SU-DHL-6 (cell line): ENCODE data around the gene RAPH1.

Source experiments
- H2AFZ ChIP-seq: fragments of 200-600 bp; sonication (generic); 2 replicates; pipeline ENCODE4 v1.6.1; 2014; ENCODE audit warnings: low read depth, mild to moderate bottlenecking, moderate library complexity, mixed read lengths, antibody characterized with exemption, low read length; ENCODE audit not compliant: severe bottlenecking
- H3F3A ChIP-seq: fragments of 200-600 bp; shearing (Covaris generic); 2 replicates; pipeline ENCODE4 v1.6.0; 2016; ENCODE audit warnings: antibody characterized with exemption, mild to moderate bottlenecking; ENCODE audit not compliant: insufficient read depth
- H3K27ac ChIP-seq: fragments of 200-600 bp; sonication (generic); 2 replicates; pipeline ENCODE4 v1.5.1; 2016; ENCODE audit warnings: low read depth, mild to moderate bottlenecking, low read length, moderate library complexity, mixed read lengths
- H3K27me3 ChIP-seq: fragments of 200-600 bp; sonication (generic), shearing (Covaris generic); 2 replicates; pipeline ENCODE4 v1.6.0; 2014; ENCODE audit warnings: mild to moderate bottlenecking, low read length
- H3K36me3 ChIP-seq: fragments of 200-600 bp; sonication (generic); 2 replicates; pipeline ENCODE4 v1.6.1; 2014; ENCODE audit warnings: mild to moderate bottlenecking, low read length, mixed read lengths
- H3K4me2 ChIP-seq: fragments of 300-600, 200-600 bp; shearing (Covaris generic), sonication (generic); 2 replicates; pipeline ENCODE4 v1.6.0; 2014; ENCODE audit warnings: low read length, low read depth, mild to moderate bottlenecking; ENCODE audit not compliant: poor library complexity, severe bottlenecking
- H3K4me3 ChIP-seq: fragments of 200-600 bp; sonication (generic); 2 replicates; pipeline ENCODE4 v1.5.1; 2014; ENCODE audit warnings: antibody characterized with exemption, low read length, mild to moderate bottlenecking, mixed read lengths; ENCODE audit not compliant: insufficient read depth, poor library complexity, severe bottlenecking
- H3K79me2 ChIP-seq: fragments of 200-600 bp; sonication (generic); 2 replicates; pipeline ENCODE4 v1.6.1; 2014; ENCODE audit warnings: mild to moderate bottlenecking, low read length, moderate library complexity; ENCODE audit not compliant: insufficient read depth
- H3K9ac ChIP-seq: fragments of 200-600 bp; sonication (generic); 2 replicates; pipeline ENCODE4 v1.7.0; 2014; ENCODE audit warnings: mild to moderate bottlenecking, low read length
- H3K9me2 ChIP-seq: fragments of 200-600 bp; sonication (generic); replicated peaks from 2 replicates; pipeline ENCODE4 v1.6.1; 2014; ENCODE audit warnings: low read length; ENCODE audit not compliant: insufficient read depth
- H3K9me3 ChIP-seq: fragments of 200-600 bp; sonication (generic); 2 replicates; pipeline ENCODE4 v1.6.1; 2014; ENCODE audit warnings: low read length, mixed read lengths; ENCODE audit not compliant: insufficient read depth
- H4K20me1 ChIP-seq: fragments of 200-600 bp; sonication (generic); 2 replicates; pipeline ENCODE4 v1.6.1; 2014; ENCODE audit warnings: low read depth, mild to moderate bottlenecking, antibody characterized with exemption, low read length, moderate library complexity, mixed read lengths
- CTCF ChIP-seq: fragments of 200-600 bp; sonication (generic); IDR thresholded peaks from one replicate; pipeline ENCODE4 v1.5.1; 2017; ENCODE audit warnings: antibody characterized with exemption, mild to moderate bottlenecking, low read length, moderate library complexity; ENCODE audit not compliant: insufficient read depth, poor library complexity, severe bottlenecking
- EZH2phosphoT487 ChIP-seq: fragments of 200-600 bp; sonication (generic), shearing (Covaris generic); conservative IDR thresholded peaks from 2 replicates; pipeline ENCODE4 v1.6.1; 2018; ENCODE audit warnings: mild to moderate bottlenecking, antibody characterized with exemption, low read length, moderate library complexity, mixed read lengths

Gene RAPH1

DNA sequence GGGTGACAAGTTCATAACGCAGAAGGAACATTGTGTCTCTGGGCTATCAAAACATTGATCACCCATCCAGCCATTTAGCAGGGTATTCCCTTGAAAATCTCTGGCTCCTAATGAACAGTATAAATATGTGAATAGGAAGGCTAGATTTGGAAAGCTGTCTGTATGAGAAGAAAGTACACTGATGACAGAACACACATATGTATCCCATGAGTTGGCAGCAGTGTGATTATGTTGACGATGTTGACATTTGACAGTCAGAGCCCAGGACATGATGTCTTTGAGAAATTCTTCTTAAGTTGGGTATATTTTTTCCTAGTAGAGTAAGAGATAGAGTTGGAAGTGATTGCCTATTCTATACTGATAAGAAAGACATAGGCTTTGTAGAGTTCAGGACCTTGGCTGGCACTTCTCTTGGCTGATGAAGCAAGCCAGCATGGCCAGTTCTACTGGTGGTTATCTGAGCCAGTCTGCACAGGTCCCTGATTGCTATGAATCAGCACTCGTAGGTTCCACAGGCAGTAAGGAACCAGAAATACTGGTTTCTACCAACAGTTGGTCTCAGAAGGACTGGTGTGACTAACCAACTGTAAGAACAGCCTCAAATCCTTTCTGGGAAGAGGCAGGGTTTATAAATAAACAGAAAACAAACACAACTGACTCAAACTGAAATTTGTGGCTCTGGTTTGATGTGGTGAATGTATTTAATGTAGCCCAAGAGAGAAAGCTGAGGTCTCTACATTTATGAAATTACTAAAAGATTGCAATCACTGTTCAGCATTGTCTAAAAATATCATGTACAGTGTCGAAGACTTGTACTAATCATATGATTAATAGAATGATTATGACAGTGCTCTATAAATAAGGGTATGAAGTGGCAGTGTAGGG, 43.9 kb upstream of the RAPH1 start:
- H3K9me2 ChIP-seq = no peaks in the 10 kb centered on the region
- no peak overlapping the region for H2AFZ ChIP-seq
- peaks cover 5% of the 10 kb centered on the region; the same call in 1 of the 2 replicates for H3F3A ChIP-seq
- H3K27ac ChIP-seq = no peak overlapping the region
- no peak overlapping the region for H3K4me3 ChIP-seq
- no peaks in the 10 kb centered on the region for H3K79me2 ChIP-seq
- H3K27me3 ChIP-seq = no peaks in the 10 kb centered on the region
- no peaks in the 10 kb centered on the region for H3K9me3 ChIP-seq
- H3K36me3 ChIP-seq = no peaks in the 10 kb centered on the region
- H4K20me1 ChIP-seq = no peaks in the 10 kb centered on the region
- no peak overlapping the region for H3K4me2 ChIP-seq
- H3K9ac ChIP-seq = no peak overlapping the region
- TF ChIP-seq EZH2phosphoT487 (no peak), CTCF (no peak)

GRCh38 chr2:203574824-203575223, 39.7 kb upstream of the RAPH1 start:
- Histone ChIP-seq H3K9me3 (no peaks in the 10 kb centered on the region), H3K4me2 (no peak overlapping the region), H3K4me3 (no peak overlapping the region), H2AFZ (no peak overlapping the region), H3K27me3 (no peaks in the 10 kb centered on the region), H3K79me2 (no peaks in the 10 kb centered on the region), H3K9ac (no peak overlapping the region), H3K36me3 (no peaks in the 10 kb centered on the region), H3K9me2 (no peaks in the 10 kb centered on the region), H3K27ac (no peak overlapping the region), H3F3A (no peaks in the 10 kb centered on the region), H4K20me1 (no peaks in the 10 kb centered on the region)
- TF ChIP-seq EZH2phosphoT487 (no peak), CTCF (no peak)

- Histone ChIP-seq H3K4me3 (no peak overlapping the region), H3K27me3 (no peaks in the 10 kb centered on the region), H3K4me2 (no peak overlapping the region), H3K9me3 (no peaks in the 10 kb centered on the region), H3K9me2 (no peaks in the 10 kb centered on the region), H3F3A (no peaks in the 10 kb centered on the region), H3K27ac (no peak overlapping the region), H2AFZ (no peak overlapping the region), H3K9ac (no peak overlapping the region), H4K20me1 (no peaks in the 10 kb centered on the region), H3K36me3 (no peaks in the 10 kb centered on the region), H3K79me2 (no peaks in the 10 kb centered on the region)
- TF ChIP-seq CTCF (no peak), EZH2phosphoT487 (no peak)
Observed at GRCh38 chr2:203572316-203572715, 37.2 kb upstream of the RAPH1 start.
